Lower lobe of right lung (tissue), 2 donors: ENCODE measurements around the gene C5. TPM values are rescaled to one million over a fixed set of nuclear protein-coding genes. Genes with fewer than 3 reads are reported as not detected.

Source experiments
- ATAC-seq, 2 donors: fragments of 200-7000 bp; cut with Tn5 transposase; one replicate each; pipeline ENCODE4 v1.9.1; 2020 to 2022; ENCODE audit warnings: mild to moderate bottlenecking in 2 of 2, moderate library complexity in 2 of 2
- DNase-seq: peaks from one replicate; pipeline ENCODE4 v3.0.0-alpha.2; 2020
- H3K27ac ChIP-seq: fragments of 200-600 bp; one replicate; pipeline ENCODE4 v1.8.0; 2022
- H3K27me3 ChIP-seq: fragments of 200-600 bp; one replicate; pipeline ENCODE4 v1.8.0; 2022; ENCODE audit warnings: low read depth
- H3K36me3 ChIP-seq: fragments of 200-600 bp; one replicate; pipeline ENCODE4 v1.8.0; 2022; ENCODE audit warnings: mild to moderate bottlenecking
- H3K4me1 ChIP-seq: fragments of 200-600 bp; one replicate; pipeline ENCODE4 v1.8.0; 2022
- H3K4me3 ChIP-seq: fragments of 200-600 bp; one replicate; pipeline ENCODE4 v1.8.0; 2022; ENCODE audit warnings: mild to moderate bottlenecking
- H3K9me3 ChIP-seq: fragments of 200-600 bp; one replicate; pipeline ENCODE4 v1.8.0; 2022
- intact Hi-C: fragments of 100-400 bp; cut with DNase I; formaldehyde crosslinking; loops from one replicate; pipeline ENCODE4 v1.11.0; 2022
- total RNA-seq: library from RNA; stranded (reverse); fragmentation: NEBNext Ultra II Directional; extraction: Animal tissue kit (Norgen Biotek cat#: 25700); gene quantifications from one replicate; pipeline ENCODE4 v1.2.1, GENCODE V29; 2021
- TF ChIP-seq, protein P1 (sequence below): fragments of 200-600 bp; IDR thresholded peaks from one replicate; pipeline ENCODE4 v1.8.0; 2022; ENCODE audit warnings: antibody characterized with exemption, mild to moderate bottlenecking
- donor health status: DM: no; HTN: yes; CAD: no; lungs with severe emphysema.

Gene C5
- total RNA-seq, 1 donor from 2014 or later = 22.1 TPM

- peak overlapping the region; percentile 66 for H3K27ac ChIP-seq
- peaks cover 27% of the 10 kb centered on the region for H3K4me1 ChIP-seq
- TF ChIP-seq, protein P1, sequence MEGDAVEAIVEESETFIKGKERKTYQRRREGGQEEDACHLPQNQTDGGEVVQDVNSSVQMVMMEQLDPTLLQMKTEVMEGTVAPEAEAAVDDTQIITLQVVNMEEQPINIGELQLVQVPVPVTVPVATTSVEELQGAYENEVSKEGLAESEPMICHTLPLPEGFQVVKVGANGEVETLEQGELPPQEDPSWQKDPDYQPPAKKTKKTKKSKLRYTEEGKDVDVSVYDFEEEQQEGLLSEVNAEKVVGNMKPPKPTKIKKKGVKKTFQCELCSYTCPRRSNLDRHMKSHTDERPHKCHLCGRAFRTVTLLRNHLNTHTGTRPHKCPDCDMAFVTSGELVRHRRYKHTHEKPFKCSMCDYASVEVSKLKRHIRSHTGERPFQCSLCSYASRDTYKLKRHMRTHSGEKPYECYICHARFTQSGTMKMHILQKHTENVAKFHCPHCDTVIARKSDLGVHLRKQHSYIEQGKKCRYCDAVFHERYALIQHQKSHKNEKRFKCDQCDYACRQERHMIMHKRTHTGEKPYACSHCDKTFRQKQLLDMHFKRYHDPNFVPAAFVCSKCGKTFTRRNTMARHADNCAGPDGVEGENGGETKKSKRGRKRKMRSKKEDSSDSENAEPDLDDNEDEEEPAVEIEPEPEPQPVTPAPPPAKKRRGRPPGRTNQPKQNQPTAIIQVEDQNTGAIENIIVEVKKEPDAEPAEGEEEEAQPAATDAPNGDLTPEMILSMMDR = no peak
- DNase-seq (no peak), ATAC-seq (peak; percentile 69 to 88)
- H3K9me3 ChIP-seq = no peaks in the 10 kb centered on the region
- H3K36me3 ChIP-seq = no peaks in the 10 kb centered on the region
- no peak overlapping the region for H3K4me3 ChIP-seq
- H3K27me3 ChIP-seq = no peaks in the 10 kb centered on the region
- intact Hi-C loops = no loop called here
Observed at GRCh38 chr9:120950421-120951388, 99.4 kb downstream of the C5 start.

- Histone ChIP-seq H3K27ac (no peak overlapping the region), H3K4me3 (no peak overlapping the region), H3K4me1 (peaks cover 27% of the 10 kb centered on the region), H3K9me3 (no peaks in the 10 kb centered on the region), H3K27me3 (no peaks in the 10 kb centered on the region), H3K36me3 (no peaks in the 10 kb centered on the region)
- intact Hi-C loops = no loop called here
- ATAC-seq = no peak
- DNase-seq = no peak
- TF ChIP-seq, protein P1 = no peak
Observed at GRCh38 chr9:120949290-120949689, 100.8 kb downstream of the C5 start.

DNA sequence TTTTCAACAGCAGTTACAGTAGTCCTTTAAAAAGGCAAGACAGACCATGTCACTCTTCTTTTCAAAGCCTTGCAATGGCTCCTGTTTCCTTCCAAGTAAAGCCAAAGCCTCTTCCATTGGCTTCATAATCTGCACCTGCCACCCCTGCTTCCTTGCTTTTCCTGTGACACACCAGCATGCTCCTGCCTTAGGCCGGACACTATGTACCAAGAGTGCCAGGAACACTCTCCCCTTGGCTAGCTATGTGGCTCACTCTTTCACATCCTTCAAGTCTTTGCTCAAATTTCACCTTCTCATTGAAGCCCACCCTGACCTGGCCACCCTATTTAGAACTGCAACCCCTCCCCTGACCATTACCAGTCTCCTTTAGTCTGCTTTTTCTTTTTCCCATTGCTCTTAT lies 101.3 kb downstream of the C5 start:
- no peak overlapping the region for H3K27ac ChIP-seq
- intact Hi-C loops = no loop called here
- DNase-seq = no peak
- H3K36me3 ChIP-seq = no peaks in the 10 kb centered on the region
- no peak for ATAC-seq
- H3K4me3 ChIP-seq = no peak overlapping the region
- H3K4me1 ChIP-seq = peaks cover 27% of the 10 kb centered on the region
- TF ChIP-seq, protein P1 = no peak
- H3K9me3 ChIP-seq = no peaks in the 10 kb centered on the region
- no peaks in the 10 kb centered on the region for H3K27me3 ChIP-seq

DNA sequence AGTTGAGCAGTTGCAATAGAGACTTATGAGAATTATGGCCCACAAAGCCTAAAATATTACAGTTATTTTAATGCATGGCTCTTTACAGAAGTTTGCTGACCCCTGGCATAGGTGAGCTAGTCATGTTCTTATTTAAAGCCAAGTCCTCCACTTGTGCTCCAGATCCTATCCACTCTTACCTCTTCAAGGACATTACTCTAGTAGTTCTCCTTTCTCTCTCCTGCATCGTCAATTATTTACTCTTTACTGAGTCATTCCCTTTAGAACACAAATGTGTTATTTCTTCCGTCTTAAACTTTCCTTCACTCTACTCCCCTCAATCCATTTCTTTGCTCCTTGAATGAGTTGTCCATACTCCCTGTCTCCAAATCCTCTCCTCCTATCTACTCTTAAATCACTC lies 102.9 kb downstream of the C5 start:
- TF ChIP-seq, protein P1 = no peak
- peak; percentile 54 to 62 for ATAC-seq
- intact Hi-C loops = no loop called here
- Histone ChIP-seq H3K27ac (no peak overlapping the region), H3K4me3 (no peak overlapping the region), H3K4me1 (peaks cover 38% of the 10 kb centered on the region), H3K9me3 (no peaks in the 10 kb centered on the region), H3K27me3 (no peaks in the 10 kb centered on the region), H3K36me3 (no peaks in the 10 kb centered on the region)
- no peak for DNase-seq

DNA sequence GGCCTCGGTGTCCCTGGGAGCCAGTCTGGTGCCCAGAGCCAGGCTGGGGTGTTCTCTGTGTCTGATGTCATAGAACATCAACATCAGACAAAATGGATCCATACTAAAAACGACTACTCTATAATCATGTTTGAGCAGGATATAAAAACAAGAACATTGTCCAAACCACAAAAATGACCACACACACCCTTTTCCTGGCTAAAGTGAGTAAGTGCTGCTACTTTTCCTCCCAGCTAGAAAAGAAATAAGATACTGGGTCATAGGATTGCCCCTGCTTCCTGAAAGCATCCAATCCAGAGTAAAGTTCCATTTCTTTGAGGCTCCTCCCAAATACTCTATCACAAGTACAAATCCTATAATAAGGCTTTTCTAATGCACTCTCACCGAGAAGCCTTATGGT lies 103.8 kb downstream of the C5 start:
- Histone ChIP-seq H3K27me3 (no peaks in the 10 kb centered on the region), H3K4me3 (no peak overlapping the region), H3K9me3 (no peaks in the 10 kb centered on the region), H3K27ac (no peak overlapping the region), H3K4me1 (peaks cover 45% of the 10 kb centered on the region), H3K36me3 (no peaks in the 10 kb centered on the region)
- DNase-seq (no peak), ATAC-seq (no peak)
- TF ChIP-seq, protein P1 = no peak
- intact Hi-C loops = no loop called here
